Nephron (organoid): ENCODE results near the gene EXOC6.

ENCODE experiments used
- H3K27ac Mint-ChIP-seq, 3 experiments: 2 replicates each; pipeline ENCODE4 v1.8.0; 2020; ENCODE audit warnings: mixed read lengths in 3 of 3, mild to moderate bottlenecking in 2 of 3, moderate library complexity in 1 of 3
- H3K27me3 Mint-ChIP-seq: 2 replicates; pipeline ENCODE4 v1.8.0; 2021; ENCODE audit warnings: low read depth, mild to moderate bottlenecking, moderate library complexity, mixed read lengths
- H3K36me3 Mint-ChIP-seq: 2 replicates; pipeline ENCODE4 v1.8.0; 2020; ENCODE audit warnings: low read depth, mixed read lengths
- H3K4me1 Mint-ChIP-seq: 2 replicates; pipeline ENCODE4 v1.8.0; 2020; ENCODE audit warnings: mixed read lengths
- H3K4me3 Mint-ChIP-seq, 3 experiments: 2 replicates each; pipeline ENCODE4 v1.8.0; 2020; ENCODE audit warnings: mild to moderate bottlenecking in 3 of 3, mixed read lengths in 3 of 3, moderate library complexity in 2 of 3
- H3K9me3 Mint-ChIP-seq: 2 replicates; pipeline ENCODE4 v1.8.0; 2020; ENCODE audit warnings: mixed read lengths
- TF ChIP-seq, protein P1 (sequence below), 3 experiments: fragments of 200-600 bp; sonication (generic); IDR thresholded peaks; one replicate each; pipeline ENCODE4 v1.5.0; 2021; ENCODE audit warnings: antibody characterized with exemption in 3 of 3; ENCODE audit not compliant: unreplicated experiment in 3 of 3

The EXOC6 gene

DNA sequence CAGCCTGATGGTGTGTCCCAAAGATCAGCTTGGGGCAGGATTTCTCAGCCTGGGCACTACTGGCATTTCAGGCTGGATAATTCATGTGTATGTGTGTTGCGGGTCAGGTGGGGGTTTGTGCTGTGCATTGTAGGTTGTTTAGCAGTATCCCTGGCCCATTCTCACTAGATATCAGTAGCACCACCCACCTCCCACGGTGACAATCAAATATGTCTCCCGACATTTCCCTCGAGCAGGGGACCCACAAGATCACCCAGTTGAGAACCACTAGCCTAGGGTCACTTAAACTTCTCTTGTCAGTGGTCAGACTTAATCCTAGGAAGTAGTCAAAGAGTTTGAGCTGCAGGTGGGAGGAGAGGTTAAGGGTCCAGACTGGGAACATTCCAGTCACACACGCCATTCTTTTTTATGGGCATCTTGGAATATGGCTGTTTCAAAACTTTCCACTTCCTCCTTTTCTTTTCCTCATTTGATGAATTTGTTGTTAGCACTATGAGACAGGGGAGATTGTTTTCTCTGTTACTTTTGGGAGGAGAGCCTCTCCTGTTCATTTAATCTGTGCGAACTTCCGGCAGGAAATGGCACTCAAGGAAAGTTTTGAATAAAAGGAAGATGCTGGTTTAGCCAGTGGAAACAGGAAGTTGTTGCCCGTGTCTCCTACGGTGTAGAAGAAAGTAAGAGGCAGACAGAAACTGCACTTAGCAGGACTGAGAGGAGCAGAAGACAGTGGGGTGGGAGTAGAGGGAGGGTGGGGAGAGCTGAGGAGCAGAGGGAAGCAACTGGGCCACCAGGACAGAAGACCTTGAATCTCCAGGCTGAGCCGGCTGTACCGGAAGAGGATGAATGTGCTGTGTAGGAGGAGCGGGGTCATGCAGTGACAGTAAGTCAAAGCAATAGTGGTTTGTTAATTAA, 17.6 kb upstream of the EXOC6 start:
- H3K4me3 Mint-ChIP-seq: no peak overlapping the region
- TF ChIP-seq, protein P1, sequence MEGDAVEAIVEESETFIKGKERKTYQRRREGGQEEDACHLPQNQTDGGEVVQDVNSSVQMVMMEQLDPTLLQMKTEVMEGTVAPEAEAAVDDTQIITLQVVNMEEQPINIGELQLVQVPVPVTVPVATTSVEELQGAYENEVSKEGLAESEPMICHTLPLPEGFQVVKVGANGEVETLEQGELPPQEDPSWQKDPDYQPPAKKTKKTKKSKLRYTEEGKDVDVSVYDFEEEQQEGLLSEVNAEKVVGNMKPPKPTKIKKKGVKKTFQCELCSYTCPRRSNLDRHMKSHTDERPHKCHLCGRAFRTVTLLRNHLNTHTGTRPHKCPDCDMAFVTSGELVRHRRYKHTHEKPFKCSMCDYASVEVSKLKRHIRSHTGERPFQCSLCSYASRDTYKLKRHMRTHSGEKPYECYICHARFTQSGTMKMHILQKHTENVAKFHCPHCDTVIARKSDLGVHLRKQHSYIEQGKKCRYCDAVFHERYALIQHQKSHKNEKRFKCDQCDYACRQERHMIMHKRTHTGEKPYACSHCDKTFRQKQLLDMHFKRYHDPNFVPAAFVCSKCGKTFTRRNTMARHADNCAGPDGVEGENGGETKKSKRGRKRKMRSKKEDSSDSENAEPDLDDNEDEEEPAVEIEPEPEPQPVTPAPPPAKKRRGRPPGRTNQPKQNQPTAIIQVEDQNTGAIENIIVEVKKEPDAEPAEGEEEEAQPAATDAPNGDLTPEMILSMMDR (IDR thresholded peaks at IDR 0.05; ENCODE audit: unreplicated experiment in 3 of 3): no peak
- no peaks in the 10 kb centered on the region for H3K36me3 Mint-ChIP-seq
- peaks cover 23% of the 10 kb centered on the region for H3K4me1 Mint-ChIP-seq
- H3K9me3 Mint-ChIP-seq: no peaks in the 10 kb centered on the region
- H3K27me3 Mint-ChIP-seq: peaks cover 3% of the 10 kb centered on the region
- H3K27ac Mint-ChIP-seq: peak overlapping the region; percentile 11 to 31 (median 12)

DNA sequence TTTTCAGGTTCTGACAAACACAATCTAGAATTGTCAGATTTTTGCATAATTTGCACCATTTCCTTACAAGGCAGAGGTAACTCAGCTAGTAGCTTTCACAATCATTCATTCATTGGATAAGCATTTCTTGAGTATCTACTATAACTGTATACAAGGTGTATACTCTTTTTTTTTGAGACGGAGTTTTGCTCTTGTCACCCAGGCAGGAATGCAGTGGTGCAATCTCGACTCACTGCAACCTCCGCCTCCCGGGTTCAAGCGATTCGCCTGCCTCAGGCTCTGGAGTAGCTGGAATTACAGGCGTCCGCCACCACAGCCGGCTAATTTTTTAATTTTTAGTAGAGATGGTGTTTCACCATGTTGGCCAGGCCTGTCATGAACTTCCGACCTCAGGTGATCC, 16.2 kb upstream of the EXOC6 start:
- Mint-ChIP-seq H3K4me1 (peaks cover 23% of the 10 kb centered on the region), H3K36me3 (no peaks in the 10 kb centered on the region), H3K27me3 (peaks cover 3% of the 10 kb centered on the region), H3K4me3 (no peak overlapping the region), H3K9me3 (no peaks in the 10 kb centered on the region), H3K27ac (no peak overlapping the region)
- TF ChIP-seq, protein P1 (IDR thresholded peaks at IDR 0.05; ENCODE audit: unreplicated experiment in 3 of 3): no peak

DNA sequence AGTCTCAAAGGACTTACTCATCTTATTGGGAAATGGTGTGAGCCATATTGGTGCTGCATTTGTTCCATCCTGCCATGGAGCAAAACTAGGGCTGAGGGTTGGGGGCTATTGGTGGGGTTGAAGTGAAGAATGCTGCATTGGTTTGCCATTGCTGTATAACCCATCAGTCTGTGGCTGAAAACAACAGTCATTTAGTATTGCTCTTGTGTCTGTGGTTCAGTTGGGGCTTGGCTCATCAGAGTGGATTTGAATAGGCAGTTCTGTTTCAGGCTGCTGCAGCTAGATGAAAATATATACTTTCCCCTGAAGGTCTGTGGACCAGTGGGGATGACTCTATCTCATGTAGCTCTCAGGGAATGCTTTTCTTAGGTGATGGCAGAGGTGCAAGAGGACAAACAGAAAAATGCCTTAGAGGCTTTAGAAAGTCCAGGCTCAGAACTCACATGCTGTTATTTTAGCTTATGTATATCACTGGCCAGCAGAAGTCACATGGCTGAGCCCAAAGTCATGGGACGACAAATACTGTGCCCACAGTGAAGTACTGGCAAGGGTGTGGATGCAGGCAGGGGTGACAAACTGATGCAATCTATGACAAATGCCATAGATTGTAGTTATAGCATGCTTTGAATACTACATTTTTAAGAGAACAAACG, 15.2 kb upstream of the EXOC6 start:
- Mint-ChIP-seq H3K4me1 (peaks cover 23% of the 10 kb centered on the region), H3K9me3 (no peaks in the 10 kb centered on the region), H3K27me3 (peaks cover 3% of the 10 kb centered on the region), H3K27ac (peak overlapping the region in 1 of 3 experiments; percentile 3), H3K4me3 (peak overlapping the region in 2 of 3 experiments; percentile 22 to 33), H3K36me3 (no peaks in the 10 kb centered on the region)
- TF ChIP-seq, protein P1 (IDR thresholded peaks at IDR 0.05; ENCODE audit: unreplicated experiment in 3 of 3): no peak

DNA sequence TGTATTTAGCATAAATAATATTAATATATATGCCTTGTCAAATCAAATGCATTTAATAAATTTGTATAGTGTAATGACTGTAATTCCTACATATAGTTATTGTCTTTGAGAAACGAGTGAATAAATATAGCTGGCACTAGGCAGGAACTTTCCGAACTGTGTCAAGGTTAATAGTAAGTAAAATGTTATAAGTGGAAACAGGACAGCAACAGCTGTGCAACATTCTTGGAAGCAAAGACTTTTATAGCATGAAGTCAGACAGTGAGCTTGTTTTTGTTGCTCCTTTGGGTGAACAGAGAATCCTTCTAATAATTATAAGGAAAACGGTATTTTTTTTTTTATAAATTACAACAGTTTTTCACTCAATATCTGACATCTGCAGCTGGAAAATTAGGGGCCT, 14.0 kb upstream of the EXOC6 start:
- TF ChIP-seq, protein P1 (IDR thresholded peaks at IDR 0.05; ENCODE audit: unreplicated experiment in 3 of 3): no peak
- H3K27ac Mint-ChIP-seq: peak overlapping the region in 1 of 3 experiments; percentile 10
- no peaks in the 10 kb centered on the region for H3K36me3 Mint-ChIP-seq
- no peaks in the 10 kb centered on the region for H3K9me3 Mint-ChIP-seq
- H3K4me3 Mint-ChIP-seq: peak overlapping the region in 2 of 3 experiments; percentile 66 to 87
- peaks cover 26% of the 10 kb centered on the region for H3K4me1 Mint-ChIP-seq
- H3K27me3 Mint-ChIP-seq: peaks cover 3% of the 10 kb centered on the region

DNA sequence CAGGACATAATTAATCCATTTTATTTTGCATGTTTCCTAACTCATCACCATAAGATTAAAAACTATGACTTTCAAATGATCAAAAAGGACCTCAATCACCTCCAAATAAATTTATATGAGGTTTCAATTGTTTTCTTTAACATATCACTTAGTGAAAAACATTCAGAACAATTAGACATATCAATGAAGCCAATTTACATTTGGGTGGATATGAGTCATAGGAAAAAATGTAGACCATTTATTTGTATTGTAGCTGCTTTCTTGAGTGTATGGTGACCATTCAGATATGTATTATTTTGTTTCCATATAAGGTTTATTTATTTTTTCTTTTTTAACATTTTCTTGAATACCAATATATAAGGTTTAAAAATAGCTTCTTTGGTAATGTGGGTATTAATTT, 13.3 kb upstream of the EXOC6 start:
- H3K4me3 Mint-ChIP-seq: peak overlapping the region in 2 of 3 experiments; percentile 84 to 87
- TF ChIP-seq, protein P1 (IDR thresholded peaks at IDR 0.05; ENCODE audit: unreplicated experiment in 3 of 3): no peak
- no peaks in the 10 kb centered on the region for H3K36me3 Mint-ChIP-seq
- H3K27ac Mint-ChIP-seq: no peak overlapping the region
- H3K9me3 Mint-ChIP-seq: no peaks in the 10 kb centered on the region
- peaks cover 3% of the 10 kb centered on the region for H3K27me3 Mint-ChIP-seq
- H3K4me1 Mint-ChIP-seq: peaks cover 32% of the 10 kb centered on the region
